Neuronal stem cell (in vitro differentiated cells): Measurements from ENCODE around the gene AADAC.
A peak's percentile ranks its signal among the peaks of the same experiment; 100 is the strongest.

ENCODE experiments used
- DNase-seq: peaks from one replicate; pipeline ENCODE4 v3.0.0-alpha.2; 2013; ENCODE audit warnings: low spot score
- H2AFZ ChIP-seq: one replicate; pipeline ENCODE4 v1.6.1; 2013; ENCODE audit warnings: mild to moderate bottlenecking, low read length, inconsistent platforms
- H2AK5ac ChIP-seq: 2 replicates; pipeline ENCODE4 v1.6.1; 2013; ENCODE audit warnings: low read depth, mild to moderate bottlenecking, inconsistent platforms, low read length, moderate library complexity, mixed read lengths
- H2BK120ac ChIP-seq: 2 replicates; pipeline ENCODE4 v1.6.1; 2013; ENCODE audit warnings: low read depth, mild to moderate bottlenecking, inconsistent platforms, low read length, moderate library complexity, mixed read lengths
- H2BK12ac ChIP-seq: one replicate; pipeline ENCODE4 v1.6.1; 2013; ENCODE audit warnings: low read length, inconsistent platforms
- H2BK15ac ChIP-seq: 2 replicates; pipeline ENCODE4 v1.6.1; 2013; ENCODE audit warnings: mild to moderate bottlenecking, low read length, inconsistent platforms, mixed read lengths
- H2BK5ac ChIP-seq: one replicate; pipeline ENCODE4 v1.6.1; 2013; ENCODE audit warnings: inconsistent platforms, mild to moderate bottlenecking, low read length, moderate library complexity
- H3K14ac ChIP-seq: one replicate; pipeline ENCODE4 v1.6.1; 2013; ENCODE audit warnings: low read length, inconsistent platforms
- H3K18ac ChIP-seq: 2 replicates; pipeline ENCODE4 v1.6.1; 2013; ENCODE audit warnings: low read length, inconsistent platforms
- H3K23ac ChIP-seq: 2 replicates; pipeline ENCODE4 v1.6.1; 2013; ENCODE audit warnings: low read depth, mild to moderate bottlenecking, mixed read lengths, low read length, inconsistent platforms; ENCODE audit not compliant: poor library complexity
- H3K27ac ChIP-seq: replicated peaks from 3 replicates; pipeline ENCODE4 v1.5.1; 2013; ENCODE audit warnings: low read length, inconsistent platforms
- H3K27me3 ChIP-seq, 3 experiments: 2 replicates each; pipeline ENCODE4 v1.6.1; 2013; ENCODE audit warnings: low read length in 3 of 3, mild to moderate bottlenecking in 2 of 3, inconsistent platforms in 1 of 3, low read depth in 1 of 3, mixed read lengths in 1 of 3, moderate library complexity in 1 of 3; ENCODE audit not compliant: control insufficient read depth in 3 of 3, insufficient read depth in 3 of 3
- H3K36me3 ChIP-seq, 2 donors: replicated peaks in 1 of 2; 2 replicates each; pipeline ENCODE4 v1.6.1; 2013; ENCODE audit warnings: low read length in 2 of 2; ENCODE audit not compliant: control insufficient read depth in 2 of 2, insufficient read depth in 2 of 2
- H3K4ac ChIP-seq: 2 replicates; pipeline ENCODE4 v1.6.1; 2013; ENCODE audit warnings: inconsistent platforms, mild to moderate bottlenecking, low read length, moderate library complexity
- H3K4me1 ChIP-seq, 2 donors: 1 replicate in 1 of 2; 2 replicates in 1 of 2; pipeline ENCODE4 v1.6.1; 2013; ENCODE audit warnings: low read length in 2 of 2, low read depth in 1 of 2; ENCODE audit not compliant: control insufficient read depth in 2 of 2, insufficient read depth in 1 of 2
- H3K4me2 ChIP-seq: one replicate; pipeline ENCODE4 v1.6.1; 2013; ENCODE audit warnings: mild to moderate bottlenecking, low read length, inconsistent platforms; ENCODE audit not compliant: insufficient read depth, poor library complexity, severe bottlenecking
- H3K4me3 ChIP-seq, 2 donors: 2 replicates each; pipeline ENCODE4 v1.5.1; 2013; ENCODE audit warnings: low read length in 2 of 2, mild to moderate bottlenecking in 2 of 2, inconsistent platforms in 1 of 2, moderate library complexity in 1 of 2
- H3K79me1 ChIP-seq: one replicate; pipeline ENCODE4 v1.6.1; 2013; ENCODE audit warnings: low read depth, mild to moderate bottlenecking, inconsistent platforms, low read length, moderate library complexity
- H3K9ac ChIP-seq: one replicate; pipeline ENCODE4 v1.6.1; 2013; ENCODE audit warnings: mild to moderate bottlenecking, low read depth, low read length, inconsistent platforms; ENCODE audit not compliant: poor library complexity
- H3K9me3 ChIP-seq, 2 donors: replicated peaks in 1 of 2; 2 replicates each; pipeline versions ENCODE3 to v1.6.1; 2013; ENCODE audit warnings: low read length in 2 of 2, mild to moderate bottlenecking in 2 of 2, inconsistent platforms in 1 of 2, low read depth in 1 of 2, mixed read lengths in 1 of 2, moderate library complexity in 1 of 2; ENCODE audit not compliant: control insufficient read depth in 2 of 2, insufficient read depth in 1 of 2
- H4K8ac ChIP-seq: one replicate; pipeline ENCODE4 v1.6.1; 2013; ENCODE audit warnings: low read depth, mild to moderate bottlenecking, inconsistent platforms, low read length, moderate library complexity
- H4K91ac ChIP-seq: one replicate; pipeline ENCODE4 v1.6.1; 2013; ENCODE audit warnings: low read length, low read depth, mild to moderate bottlenecking, inconsistent platforms; ENCODE audit not compliant: poor library complexity
- WGBS, 2 donors: extraction: QIAGEN DNeasy Blood & Tissue Kit; methylation state at CpG; one replicate each; pipeline ENCODE4 v1.1.7; 2013; ENCODE audit warnings: missing lambda C conversion rate in 2 of 2, mixed read lengths in 1 of 2; ENCODE audit not compliant: insufficient read length in 2 of 2, insufficient replicate concordance in 1 of 2; ENCODE audit errors: extremely low coverage in 2 of 2; 5-methylcytosine and 5-hydroxymethylcytosine counted together

The AADAC gene

GRCh38 chr3:151768393-151768930 lies 45.5 kb upstream of the AADAC start:
- H2AK5ac ChIP-seq: no peak overlapping the region
- H2BK15ac ChIP-seq: no peak overlapping the region
- no peak overlapping the region for H4K91ac ChIP-seq
- H2BK12ac ChIP-seq: no peak overlapping the region
- no peaks in the 10 kb centered on the region for H3K36me3 ChIP-seq
- H3K18ac ChIP-seq: no peak overlapping the region
- no peak overlapping the region for H2BK5ac ChIP-seq
- H3K9me3 ChIP-seq: no peaks in the 10 kb centered on the region
- H3K4ac ChIP-seq: no peak overlapping the region
- no peak overlapping the region for H3K4me2 ChIP-seq
- no peak overlapping the region for H4K8ac ChIP-seq
- H3K4me1 ChIP-seq: peaks cover 0 to 4% of the 10 kb centered on the region in 2 donors
- H2AFZ ChIP-seq: no peak overlapping the region
- H2BK120ac ChIP-seq: no peak overlapping the region
- H3K27ac ChIP-seq: no peak overlapping the region
- no peaks in the 10 kb centered on the region for H3K27me3 ChIP-seq
- WGBS, 2 donors: no CpG with 5 or more reads among the region's 1 CpG
- H3K14ac ChIP-seq: no peak overlapping the region
- no peak overlapping the region for H3K4me3 ChIP-seq
- DNase-seq: no peak
- H3K9ac ChIP-seq: no peak overlapping the region
- H3K79me1 ChIP-seq: no peaks in the 10 kb centered on the region
- H3K23ac ChIP-seq: no peak overlapping the region

- Histone ChIP-seq H4K8ac (no peak overlapping the region), H3K4ac (no peak overlapping the region), H3K9me3 (no peaks in the 10 kb centered on the region), H3K27me3 (no peaks in the 10 kb centered on the region), H3K9ac (no peak overlapping the region), H4K91ac (no peak overlapping the region), H3K4me2 (no peak overlapping the region), H3K18ac (no peak overlapping the region), H2BK12ac (no peak overlapping the region), H2AK5ac (no peak overlapping the region), H3K4me1 (peaks cover 0 to 4% of the 10 kb centered on the region in 2 donors), H3K23ac (no peak overlapping the region), H3K14ac (no peak overlapping the region), H3K79me1 (no peaks in the 10 kb centered on the region), H2BK120ac (no peak overlapping the region), H3K27ac (no peak overlapping the region), H2BK5ac (no peak overlapping the region), H3K4me3 (no peak overlapping the region), H2AFZ (no peak overlapping the region), H2BK15ac (no peak overlapping the region), H3K36me3 (no peaks in the 10 kb centered on the region)
- DNase-seq: no peak
- WGBS, 2 donors: no CpG with 5 or more reads among the region's 2 CpGs
These were observed 44.7 kb upstream of the AADAC start for GRCh38 chr3:151769175-151769574.

- no peak overlapping the region for H3K27ac ChIP-seq
- no peak overlapping the region for H4K8ac ChIP-seq
- no peak overlapping the region for H3K4me2 ChIP-seq
- no peaks in the 10 kb centered on the region for H3K79me1 ChIP-seq
- no peak overlapping the region for H3K9ac ChIP-seq
- DNase-seq: no peak
- H3K4ac ChIP-seq: no peak overlapping the region
- H2BK120ac ChIP-seq: no peak overlapping the region
- H3K27me3 ChIP-seq: no peaks in the 10 kb centered on the region
- no peak overlapping the region for H3K14ac ChIP-seq
- no peak overlapping the region for H2BK5ac ChIP-seq
- no peak overlapping the region for H3K23ac ChIP-seq
- H3K4me3 ChIP-seq: no peak overlapping the region
- H2AK5ac ChIP-seq: no peak overlapping the region
- no peak overlapping the region for H2BK15ac ChIP-seq
- no peak overlapping the region for H4K91ac ChIP-seq
- no peaks in the 10 kb centered on the region for H3K9me3 ChIP-seq
- H2AFZ ChIP-seq: peak overlapping the region; percentile 65
- H3K18ac ChIP-seq: no peak overlapping the region
- no peaks in the 10 kb centered on the region for H3K36me3 ChIP-seq
- H3K4me1 ChIP-seq: peaks cover 0 to 4% of the 10 kb centered on the region in 2 donors
- WGBS, 2 donors: no CpG with 5 or more reads among the region's 4 CpGs
- H2BK12ac ChIP-seq: no peak overlapping the region
These were observed 43.0 kb upstream of the AADAC start for GRCh38 chr3:151770956-151771355.

- Histone ChIP-seq H2BK15ac (no peak overlapping the region), H2BK12ac (no peak overlapping the region), H2BK120ac (no peak overlapping the region), H2AFZ (no peak overlapping the region), H3K18ac (no peak overlapping the region), H3K4me3 (no peak overlapping the region), H3K14ac (no peak overlapping the region), H3K27me3 (no peaks in the 10 kb centered on the region), H3K79me1 (no peaks in the 10 kb centered on the region), H3K9ac (no peak overlapping the region), H3K36me3 (no peaks in the 10 kb centered on the region), H3K23ac (no peak overlapping the region), H3K4me2 (no peak overlapping the region), H2AK5ac (no peak overlapping the region), H3K27ac (no peak overlapping the region), H4K8ac (no peak overlapping the region), H4K91ac (no peak overlapping the region), H3K9me3 (no peaks in the 10 kb centered on the region), H3K4me1 (peaks cover 0 to 4% of the 10 kb centered on the region in 2 donors), H3K4ac (no peak overlapping the region), H2BK5ac (no peak overlapping the region)
- WGBS, 2 donors: no CpG with 5 or more reads among the region's 4 CpGs
- DNase-seq: no peak
These were observed 41.0 kb upstream of the AADAC start for GRCh38 chr3:151772825-151773480.
